Gastrocnemius medialis (tissue), 4 donors: ENCODE results near the gene NTNG2. TPM values are rescaled to one million over a fixed set of nuclear protein-coding genes. Genes with fewer than 3 reads are reported as not detected.

Source experiments
- ATAC-seq, 2 donors: fragments of 150-250 bp; one replicate each; pipeline ENCODE4 v1.9.1; 2016
- DNase-seq, 2 donors: peaks; one replicate each; pipeline ENCODE4 v3.0.0-alpha.2; 2019
- H3K27ac ChIP-seq, 4 donors: fragments of 200-600 bp; sonication (generic); 1 replicate in 1 of 4; 2 replicates in 3 of 4; pipeline ENCODE4 v1.5.1; 2016 to 2018; ENCODE audit warnings: mild to moderate bottlenecking in 2 of 4, moderate library complexity in 1 of 4
- H3K27me3 ChIP-seq, 3 donors: fragments of 200-600 bp; sonication (generic) in 2 of 3; 1 replicate in 1 of 3; 2 replicates in 2 of 3; pipeline versions ENCODE4 v1.5.1 to v1.6.0; 2016 to 2019; ENCODE audit warnings: mild to moderate bottlenecking in 1 of 3, moderate library complexity in 1 of 3
- H3K36me3 ChIP-seq, 2 donors: fragments of 200-600 bp; sonication (generic) in 1 of 2; one replicate each; pipeline ENCODE4 v1.5.1; 2017 to 2018
- H3K4me1 ChIP-seq, 2 donors: fragments of 200-600 bp; sonication (generic) in 1 of 2; one replicate each; pipeline ENCODE4 v1.5.1; 2016 to 2017; ENCODE audit warnings: mild to moderate bottlenecking in 2 of 2
- H3K4me3 ChIP-seq, 4 donors: fragments of 200-600 bp; sonication (generic) in 3 of 4; 1 replicate in 1 of 4; 2 replicates in 3 of 4; pipeline ENCODE4 v1.5.1; 2016 to 2019; ENCODE audit warnings: mild to moderate bottlenecking in 2 of 4
- H3K9me3 ChIP-seq, 3 donors: fragments of 200-600 bp; sonication (generic) in 2 of 3; 1 replicate in 1 of 3; 2 replicates in 2 of 3; pipeline ENCODE4 v1.5.1; 2016 to 2019
- POLR2A ChIP-seq, 2 donors: fragments of 450-650 bp; IDR thresholded peaks; one replicate each; pipeline ENCODE4 v1.6.1; 2017; ENCODE audit warnings: antibody characterized with exemption in 2 of 2, mild to moderate bottlenecking in 2 of 2, moderate library complexity in 2 of 2
- in situ Hi-C, 4 donors: fragments of 200-750 bp; cut with MboI; loops; one replicate each; pipeline versions ENCODE4 v1.15.0 to v1.8.0; 2017; ENCODE audit warnings: low sequenced_read_pairs in 4 of 4
- intact Hi-C: fragments of 100-400 bp; cut with DNase I; formaldehyde crosslinking; loops from one replicate; pipeline ENCODE4 v1.15.1; 2023; ENCODE audit warnings: low total_unique reads
- total RNA-seq, 4 donors: library from RNA; depleted of rRNA; stranded (reverse); fragments of >200 nt; gene quantifications; one replicate each; pipeline versions ENCODE4 v1.1.0 to v1.2.3, GENCODE V29; 2016
- TF ChIP-seq, protein P1 (sequence below), 5 experiments: fragments of 450-650 bp in 3 of 5; fragments of 200-600 bp in 2 of 5; sonication (generic) in 2 of 5; IDR thresholded peaks in 4 of 5; conservative IDR thresholded peaks in 1 of 5; 1 replicate in 4 of 5; 2 replicates in 1 of 5; pipeline ENCODE4 v1.5.1; 2016 to 2019; ENCODE audit warnings: antibody characterized with exemption in 5 of 5, mild to moderate bottlenecking in 3 of 5, moderate library complexity in 3 of 5

Gene NTNG2, protein sequence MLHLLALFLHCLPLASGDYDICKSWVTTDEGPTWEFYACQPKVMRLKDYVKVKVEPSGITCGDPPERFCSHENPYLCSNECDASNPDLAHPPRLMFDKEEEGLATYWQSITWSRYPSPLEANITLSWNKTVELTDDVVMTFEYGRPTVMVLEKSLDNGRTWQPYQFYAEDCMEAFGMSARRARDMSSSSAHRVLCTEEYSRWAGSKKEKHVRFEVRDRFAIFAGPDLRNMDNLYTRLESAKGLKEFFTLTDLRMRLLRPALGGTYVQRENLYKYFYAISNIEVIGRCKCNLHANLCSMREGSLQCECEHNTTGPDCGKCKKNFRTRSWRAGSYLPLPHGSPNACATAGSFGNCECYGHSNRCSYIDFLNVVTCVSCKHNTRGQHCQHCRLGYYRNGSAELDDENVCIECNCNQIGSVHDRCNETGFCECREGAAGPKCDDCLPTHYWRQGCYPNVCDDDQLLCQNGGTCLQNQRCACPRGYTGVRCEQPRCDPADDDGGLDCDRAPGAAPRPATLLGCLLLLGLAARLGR
- under 1 TPM; 0.15 to 0.61 (median 0.19) TPM for total RNA-seq

DNA sequence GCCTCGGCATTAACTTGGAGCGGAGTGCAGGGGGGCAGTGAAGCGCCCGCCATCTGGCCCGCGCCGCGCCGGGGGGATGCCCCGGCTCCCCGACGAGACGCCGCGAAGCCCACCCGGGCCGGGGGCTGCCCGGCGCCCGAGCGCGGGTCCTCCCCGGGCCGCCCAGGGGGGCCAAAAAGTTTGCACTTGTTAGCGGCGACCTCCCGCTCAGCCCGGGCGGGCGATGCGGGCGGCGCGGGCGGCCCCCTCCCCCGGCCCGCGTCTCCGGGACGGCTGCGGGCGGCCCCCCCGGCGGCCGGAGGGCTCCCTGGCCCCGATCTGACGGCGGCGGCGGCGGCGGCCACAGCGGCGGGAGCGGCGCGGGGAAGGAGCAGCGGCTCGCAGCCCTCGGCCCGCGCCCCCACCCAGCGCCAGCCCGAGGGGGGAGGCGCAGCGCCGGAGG lies at the start of gene NTNG2:
TSS of gene NTNG2 (plus strand) at position 316 of the 442 bp plus-strand sequence. CDS start 4,774 bp downstream, outside the sequence.
- Histone ChIP-seq H3K4me3 (peak within 1 kb of the TSS; percentile 55 to 61 (median 61)), H3K27ac (no peak within 1 kb of the TSS), H3K9me3 (no peaks in the 10 kb centered on the region), H3K36me3 (no peaks in the 10 kb centered on the region), H3K27me3 (peaks cover 57 to 66% (median 61%) of the 10 kb centered on the region in 3 donors), H3K4me1 (peaks cover 27 to 29% of the 10 kb centered on the region in 2 donors)
- intact Hi-C loops, result no loop called here
- in situ Hi-C loops, result no loop called here
- no peak for ATAC-seq
- DNase-seq, result no peak
- TF ChIP-seq, protein P1, sequence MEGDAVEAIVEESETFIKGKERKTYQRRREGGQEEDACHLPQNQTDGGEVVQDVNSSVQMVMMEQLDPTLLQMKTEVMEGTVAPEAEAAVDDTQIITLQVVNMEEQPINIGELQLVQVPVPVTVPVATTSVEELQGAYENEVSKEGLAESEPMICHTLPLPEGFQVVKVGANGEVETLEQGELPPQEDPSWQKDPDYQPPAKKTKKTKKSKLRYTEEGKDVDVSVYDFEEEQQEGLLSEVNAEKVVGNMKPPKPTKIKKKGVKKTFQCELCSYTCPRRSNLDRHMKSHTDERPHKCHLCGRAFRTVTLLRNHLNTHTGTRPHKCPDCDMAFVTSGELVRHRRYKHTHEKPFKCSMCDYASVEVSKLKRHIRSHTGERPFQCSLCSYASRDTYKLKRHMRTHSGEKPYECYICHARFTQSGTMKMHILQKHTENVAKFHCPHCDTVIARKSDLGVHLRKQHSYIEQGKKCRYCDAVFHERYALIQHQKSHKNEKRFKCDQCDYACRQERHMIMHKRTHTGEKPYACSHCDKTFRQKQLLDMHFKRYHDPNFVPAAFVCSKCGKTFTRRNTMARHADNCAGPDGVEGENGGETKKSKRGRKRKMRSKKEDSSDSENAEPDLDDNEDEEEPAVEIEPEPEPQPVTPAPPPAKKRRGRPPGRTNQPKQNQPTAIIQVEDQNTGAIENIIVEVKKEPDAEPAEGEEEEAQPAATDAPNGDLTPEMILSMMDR (IDR thresholded peaks at IDR 0.05 in 4 of 5, conservative IDR thresholded peaks at IDR 0.05 in 1 of 5), result no peak
- TF ChIP-seq POLR2A (IDR thresholded peaks at IDR 0.05), result no peak

DNA sequence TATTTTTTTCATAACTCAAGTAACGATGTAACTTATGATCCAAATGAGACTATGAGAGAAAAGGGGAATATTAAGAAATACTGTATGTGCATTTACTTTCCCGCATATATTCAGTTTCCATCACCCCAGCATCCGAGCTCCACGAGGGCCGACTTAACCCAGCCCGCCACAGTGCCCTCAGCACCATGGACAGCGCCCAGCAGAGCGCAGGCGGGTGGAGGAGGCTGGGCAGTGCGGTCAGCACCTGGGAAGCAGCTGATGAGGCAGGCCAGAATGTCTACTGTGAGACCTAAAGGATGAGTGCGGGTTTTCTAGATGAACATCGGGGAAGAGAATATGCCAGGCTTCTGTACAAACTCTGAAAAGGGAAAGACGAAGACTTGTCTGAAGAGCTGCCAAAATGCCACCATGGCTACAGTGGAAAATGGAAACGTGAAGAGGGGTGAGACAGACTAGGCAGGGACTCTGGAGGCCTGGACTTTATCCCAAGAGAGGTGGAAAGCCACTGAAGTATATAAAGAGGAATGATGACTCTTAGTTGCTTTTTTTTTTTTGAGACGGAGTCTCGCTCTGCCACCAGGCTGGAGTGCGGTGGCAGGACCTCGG lies 47.7 kb upstream of the NTNG2 start:
- Histone ChIP-seq H3K36me3 (no peaks in the 10 kb centered on the region), H3K4me3 (no peak overlapping the region), H3K27ac (no peak overlapping the region), H3K9me3 (no peaks in the 10 kb centered on the region), H3K4me1 (no peaks in the 10 kb centered on the region), H3K27me3 (peaks cover 0 to 7% (median 0%) of the 10 kb centered on the region in 3 donors)
- DNase-seq (no peak), ATAC-seq (no peak)
- in situ Hi-C loops, result no loop called here
- TF ChIP-seq, protein P1 (IDR thresholded peaks at IDR 0.05 in 4 of 5, conservative IDR thresholded peaks at IDR 0.05 in 1 of 5), result no peak
- TF ChIP-seq POLR2A (IDR thresholded peaks at IDR 0.05), result no peak
- intact Hi-C loops, result no loop called here

DNA sequence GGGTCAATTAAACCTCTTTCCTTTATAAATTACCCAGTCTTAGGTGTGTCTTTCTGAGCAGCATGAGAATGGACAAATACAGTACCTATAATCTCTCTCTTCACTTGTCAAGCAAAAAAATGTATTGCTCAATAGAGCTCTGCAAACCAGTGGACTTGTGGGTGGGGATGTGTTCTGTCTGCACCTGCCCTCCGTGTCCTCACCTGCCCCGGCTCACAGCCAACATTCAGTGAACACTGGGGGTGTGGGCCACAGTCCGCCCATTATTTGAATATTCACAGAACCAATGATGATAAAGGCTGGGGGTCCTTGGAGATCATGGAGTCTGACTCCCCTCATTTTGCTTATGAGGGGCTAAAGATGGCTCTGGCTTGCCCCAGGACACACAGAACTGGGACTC lies 45.3 kb upstream of the NTNG2 start:
- TF ChIP-seq, protein P1 (IDR thresholded peaks at IDR 0.05 in 4 of 5, conservative IDR thresholded peaks at IDR 0.05 in 1 of 5), result no peak
- no peak for TF ChIP-seq POLR2A (IDR thresholded peaks at IDR 0.05)
- in situ Hi-C loops (no loop called here), intact Hi-C loops (no loop called here)
- Histone ChIP-seq H3K27ac (no peak overlapping the region), H3K27me3 (peaks cover 0 to 5% (median 0%) of the 10 kb centered on the region in 3 donors), H3K4me1 (no peaks in the 10 kb centered on the region), H3K36me3 (no peaks in the 10 kb centered on the region), H3K4me3 (no peak overlapping the region), H3K9me3 (no peaks in the 10 kb centered on the region)
- no peak for ATAC-seq
- no peak for DNase-seq

DNA sequence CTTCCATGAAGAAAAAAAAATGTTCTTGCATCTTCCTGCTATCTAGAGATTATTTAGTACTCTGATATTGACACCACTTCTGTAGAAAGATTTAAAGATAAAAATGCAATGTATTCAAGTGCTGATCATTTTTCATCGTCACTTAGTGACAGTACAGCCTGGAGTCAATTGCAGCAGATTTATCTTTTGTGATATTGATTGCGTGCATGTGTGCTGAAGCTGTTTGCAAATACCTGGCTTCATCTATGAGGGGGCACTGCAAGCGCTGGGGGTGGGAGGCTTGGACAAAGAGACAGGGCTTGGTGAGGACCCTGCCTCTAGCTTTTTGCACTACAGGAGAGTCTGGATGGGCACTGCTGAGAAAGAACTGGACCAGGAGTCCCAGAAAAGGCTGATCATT lies 44.2 kb upstream of the NTNG2 start:
- no peaks in the 10 kb centered on the region for H3K4me1 ChIP-seq
- intact Hi-C loops, result no loop called here
- in situ Hi-C loops, result no loop called here
- ATAC-seq (no peak), DNase-seq (no peak)
- no peak for TF ChIP-seq POLR2A (IDR thresholded peaks at IDR 0.05)
- TF ChIP-seq, protein P1 (IDR thresholded peaks at IDR 0.05 in 4 of 5, conservative IDR thresholded peaks at IDR 0.05 in 1 of 5), result no peak
- H3K9me3 ChIP-seq, result no peaks in the 10 kb centered on the region
- no peak overlapping the region for H3K4me3 ChIP-seq
- no peaks in the 10 kb centered on the region for H3K36me3 ChIP-seq
- no peak overlapping the region for H3K27ac ChIP-seq
- H3K27me3 ChIP-seq, result peaks cover 0 to 5% (median 0%) of the 10 kb centered on the region in 3 donors
